Measurements from ENCODE around the gene OR6C75. TPM values are rescaled to one million over a fixed set of nuclear protein-coding genes. Genes with fewer than 3 reads are reported as not detected.

Gene OR6C75
- total RNA-seq, 1 experiment from 2014 or later = not detected

DNA sequence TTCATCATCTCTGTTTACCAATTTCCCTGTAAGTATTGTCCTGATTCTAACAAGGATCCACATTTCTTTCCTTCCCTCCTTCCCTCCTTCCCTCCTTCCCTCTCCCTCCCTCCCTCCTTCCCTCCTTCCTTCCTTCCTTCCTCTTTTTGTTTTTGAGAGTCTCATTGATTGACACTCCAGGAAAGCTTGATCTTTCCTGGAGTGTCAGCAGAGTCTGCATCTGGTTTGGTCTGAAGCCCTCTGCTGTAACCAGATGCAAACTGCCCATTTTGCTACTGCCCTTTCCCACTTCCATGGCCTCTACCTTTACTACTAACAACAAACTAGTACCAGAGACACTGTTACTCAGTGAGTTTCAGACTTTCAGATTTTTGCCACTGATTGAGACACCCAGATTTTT lies 23.1 kb downstream of the OR6C75 start:
- Histone ChIP-seq H3K27me3 (ENCODE audit: control insufficient read depth, insufficient read depth, low read length) (no peaks in the 10 kb centered on the region), H3K4me3 (ENCODE audit: low read depth in 2 of 2, low read length in 2 of 2) (no peak overlapping the region), H3K9me3 (ENCODE audit: control insufficient read depth, insufficient read depth, low read depth, low read length) (no peaks in the 10 kb centered on the region), H3K4me1 (ENCODE audit: control insufficient read depth, insufficient read depth, low read length) (no peaks in the 10 kb centered on the region), H3K36me3 (ENCODE audit: control insufficient read depth, insufficient read depth, low read length) (no peaks in the 10 kb centered on the region), H3K27ac (ENCODE audit: low read length) (no peak overlapping the region)
- in situ Hi-C loops (cut with HindIII; ENCODE audit: low pct_unique_long_range_greater_than_20kb, low sequenced_read_pairs) = no loop called here
- intact Hi-C loops (cut with micrococcal nuclease; ENCODE audit: unreplicated experiment) = no loop called here
- TF ChIP-seq SIN3A (IDR thresholded peaks at IDR 0.05; ENCODE audit: borderline replicate concordance, insufficient read depth, low read depth, low read length) (no peak), POLR2AphosphoS5 (IDR thresholded peaks at IDR 0.05; ENCODE audit: low read depth, low read length) (no peak), TCF7L2 (IDR thresholded peaks at IDR 0.05; ENCODE audit: low read depth, low read length) (no peak)
- TF ChIP-seq, protein P1, sequence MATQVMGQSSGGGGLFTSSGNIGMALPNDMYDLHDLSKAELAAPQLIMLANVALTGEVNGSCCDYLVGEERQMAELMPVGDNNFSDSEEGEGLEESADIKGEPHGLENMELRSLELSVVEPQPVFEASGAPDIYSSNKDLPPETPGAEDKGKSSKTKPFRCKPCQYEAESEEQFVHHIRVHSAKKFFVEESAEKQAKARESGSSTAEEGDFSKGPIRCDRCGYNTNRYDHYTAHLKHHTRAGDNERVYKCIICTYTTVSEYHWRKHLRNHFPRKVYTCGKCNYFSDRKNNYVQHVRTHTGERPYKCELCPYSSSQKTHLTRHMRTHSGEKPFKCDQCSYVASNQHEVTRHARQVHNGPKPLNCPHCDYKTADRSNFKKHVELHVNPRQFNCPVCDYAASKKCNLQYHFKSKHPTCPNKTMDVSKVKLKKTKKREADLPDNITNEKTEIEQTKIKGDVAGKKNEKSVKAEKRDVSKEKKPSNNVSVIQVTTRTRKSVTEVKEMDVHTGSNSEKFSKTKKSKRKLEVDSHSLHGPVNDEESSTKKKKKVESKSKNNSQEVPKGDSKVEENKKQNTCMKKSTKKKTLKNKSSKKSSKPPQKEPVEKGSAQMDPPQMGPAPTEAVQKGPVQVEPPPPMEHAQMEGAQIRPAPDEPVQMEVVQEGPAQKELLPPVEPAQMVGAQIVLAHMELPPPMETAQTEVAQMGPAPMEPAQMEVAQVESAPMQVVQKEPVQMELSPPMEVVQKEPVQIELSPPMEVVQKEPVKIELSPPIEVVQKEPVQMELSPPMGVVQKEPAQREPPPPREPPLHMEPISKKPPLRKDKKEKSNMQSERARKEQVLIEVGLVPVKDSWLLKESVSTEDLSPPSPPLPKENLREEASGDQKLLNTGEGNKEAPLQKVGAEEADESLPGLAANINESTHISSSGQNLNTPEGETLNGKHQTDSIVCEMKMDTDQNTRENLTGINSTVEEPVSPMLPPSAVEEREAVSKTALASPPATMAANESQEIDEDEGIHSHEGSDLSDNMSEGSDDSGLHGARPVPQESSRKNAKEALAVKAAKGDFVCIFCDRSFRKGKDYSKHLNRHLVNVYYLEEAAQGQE (IDR thresholded peaks at IDR 0.05; ENCODE audit: insufficient read depth in 1 of 2, low read depth in 2 of 2, low read length in 1 of 2) = no peak
- TF ChIP-seq, protein P2, sequence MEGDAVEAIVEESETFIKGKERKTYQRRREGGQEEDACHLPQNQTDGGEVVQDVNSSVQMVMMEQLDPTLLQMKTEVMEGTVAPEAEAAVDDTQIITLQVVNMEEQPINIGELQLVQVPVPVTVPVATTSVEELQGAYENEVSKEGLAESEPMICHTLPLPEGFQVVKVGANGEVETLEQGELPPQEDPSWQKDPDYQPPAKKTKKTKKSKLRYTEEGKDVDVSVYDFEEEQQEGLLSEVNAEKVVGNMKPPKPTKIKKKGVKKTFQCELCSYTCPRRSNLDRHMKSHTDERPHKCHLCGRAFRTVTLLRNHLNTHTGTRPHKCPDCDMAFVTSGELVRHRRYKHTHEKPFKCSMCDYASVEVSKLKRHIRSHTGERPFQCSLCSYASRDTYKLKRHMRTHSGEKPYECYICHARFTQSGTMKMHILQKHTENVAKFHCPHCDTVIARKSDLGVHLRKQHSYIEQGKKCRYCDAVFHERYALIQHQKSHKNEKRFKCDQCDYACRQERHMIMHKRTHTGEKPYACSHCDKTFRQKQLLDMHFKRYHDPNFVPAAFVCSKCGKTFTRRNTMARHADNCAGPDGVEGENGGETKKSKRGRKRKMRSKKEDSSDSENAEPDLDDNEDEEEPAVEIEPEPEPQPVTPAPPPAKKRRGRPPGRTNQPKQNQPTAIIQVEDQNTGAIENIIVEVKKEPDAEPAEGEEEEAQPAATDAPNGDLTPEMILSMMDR (IDR thresholded peaks at IDR 0.05) = no peak
- ATAC-seq (no peak), DNase-seq (ENCODE audit: low read depth, low spot score) (no peak)
- POLR2A ChIA-PET = no interaction called here
- CTCF ChIA-PET = no interaction called here
- no TSS peak for BruUV-seq (replicated peaks)

DNA sequence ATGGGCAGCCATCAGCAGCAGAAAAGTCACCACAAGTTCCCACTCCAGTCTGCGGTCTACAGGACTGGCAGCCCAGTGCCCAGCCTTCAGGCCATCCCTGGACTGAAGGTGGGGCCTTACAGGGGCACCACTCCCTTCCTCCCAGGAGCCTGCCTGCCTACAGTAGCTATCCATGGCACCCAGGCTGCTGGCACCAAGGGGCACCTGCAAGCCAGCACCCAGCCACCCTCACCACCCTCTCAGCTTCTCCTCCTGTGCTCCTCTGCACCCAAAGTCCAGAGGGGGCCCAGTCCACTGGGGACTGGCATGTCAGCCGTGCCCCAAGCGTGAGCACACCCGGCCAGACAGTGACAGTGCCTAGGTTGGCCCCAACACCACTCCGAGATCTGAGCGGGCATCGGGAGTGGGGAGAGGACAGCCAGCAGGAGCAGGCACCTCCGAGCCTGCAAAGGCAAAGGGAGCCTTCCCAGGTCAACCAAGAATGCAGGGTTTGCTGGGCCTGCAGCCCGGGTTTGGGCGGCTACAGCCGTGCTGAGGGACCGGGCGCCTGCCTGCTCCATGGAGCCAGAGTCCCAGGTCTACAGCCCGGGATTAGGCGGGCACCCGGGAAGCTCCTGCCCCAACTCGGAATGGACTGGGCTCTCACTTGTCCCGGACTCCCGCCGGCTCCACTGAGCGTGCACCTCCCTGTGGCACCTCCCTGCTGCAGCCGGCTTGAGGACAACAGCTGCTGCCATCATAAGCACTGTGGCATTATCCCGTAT lies 29.4 kb downstream of the OR6C75 start:
- intact Hi-C loops (cut with micrococcal nuclease; ENCODE audit: unreplicated experiment) = loop anchor here (10.0 kb wide), 1 partner anchor 187 kb away; no protein-coding TSS in a partner anchor
- Histone ChIP-seq H3K4me1 (ENCODE audit: control insufficient read depth, insufficient read depth, low read length) (no peaks in the 10 kb centered on the region), H3K27me3 (ENCODE audit: control insufficient read depth, insufficient read depth, low read length) (peaks cover 2% of the 10 kb centered on the region; the same call in 1 of the 2 replicates), H3K36me3 (ENCODE audit: control insufficient read depth, insufficient read depth, low read length) (no peaks in the 10 kb centered on the region), H3K4me3 (ENCODE audit: low read depth in 2 of 2, low read length in 2 of 2) (no peak overlapping the region), H3K27ac (ENCODE audit: low read length) (no peak overlapping the region), H3K9me3 (ENCODE audit: control insufficient read depth, insufficient read depth, low read depth, low read length) (no peaks in the 10 kb centered on the region)
- ATAC-seq (no peak), DNase-seq (ENCODE audit: low read depth, low spot score) (no peak)
- no TSS peak for BruUV-seq (replicated peaks)
- in situ Hi-C loops (cut with HindIII; ENCODE audit: low pct_unique_long_range_greater_than_20kb, low sequenced_read_pairs) = no loop called here
- ChIA-PET CTCF (no interaction called here), POLR2A (no interaction called here)
- TF ChIP-seq, protein P1 (IDR thresholded peaks at IDR 0.05; ENCODE audit: insufficient read depth in 1 of 2, low read depth in 2 of 2, low read length in 1 of 2) = no peak
- TF ChIP-seq TCF7L2 (IDR thresholded peaks at IDR 0.05; ENCODE audit: low read depth, low read length) (no peak), POLR2AphosphoS5 (IDR thresholded peaks at IDR 0.05; ENCODE audit: low read depth, low read length) (no peak), SIN3A (IDR thresholded peaks at IDR 0.05; ENCODE audit: borderline replicate concordance, insufficient read depth, low read depth, low read length) (no peak)
- TF ChIP-seq, protein P2 (IDR thresholded peaks at IDR 0.05) = no peak
